ENCODE results near the gene MYH14. TPM values are rescaled to one million over a fixed set of nuclear protein-coding genes. Genes with fewer than 3 reads are reported as not detected.

MYH14 gene
- total and polyA plus RNA-seq, 9 of the 15 experiments (the other 6 are each of a cell fraction or from before 2014, with no cell fraction given), result 0.04 to 0.86 (median 0.19) TPM; not detected in 2

- peak; percentile 58; the same call in 1 of the 2 replicates for TF ChIP-seq TRIM25 (IDR thresholded peaks at IDR 0.05; ENCODE audit: borderline replicate concordance)
- TF ChIP-seq ZSCAN29 (IDR thresholded peaks at IDR 0.05), result no peak
- TF ChIP-seq ZNF24 (IDR thresholded peaks at IDR 0.05), result no peak; the same call in 1 of the 2 replicates
- TF ChIP-seq CBX8 (IDR thresholded peaks at IDR 0.05; ENCODE audit: borderline replicate concordance, extremely low read depth, low read depth, low read length, poor library complexity, severe bottlenecking), result no peak
- TF ChIP-seq ZSCAN32 (CRISPR knock-in tag; IDR thresholded peaks at IDR 0.05), result no peak
- TF ChIP-seq SMAD1 (IDR thresholded peaks at IDR 0.05; ENCODE audit: low read depth, low read length, partially characterized antibody), result no peak
- TF ChIP-seq SP2 (IDR thresholded peaks at IDR 0.05; ENCODE audit: extremely low read depth, low read depth, low read length, poor library complexity, severe bottlenecking), result no peak
- no peak for TF ChIP-seq E2F1 (CRISPR knock-in tag; IDR thresholded peaks at IDR 0.05)
- no peak for TF ChIP-seq BMI1 (IDR thresholded peaks at IDR 0.05; ENCODE audit: low read length)
- no peak for TF ChIP-seq ZNF830 (CRISPR knock-in tag; IDR thresholded peaks at IDR 0.05)
- no peak for TF ChIP-seq ZNF347 (CRISPR knock-in tag; IDR thresholded peaks at IDR 0.05; ENCODE audit: low read depth)
- TF ChIP-seq GATAD2A (IDR thresholded peaks at IDR 0.05), result no peak
- no peak for TF ChIP-seq NONO (IDR thresholded peaks at IDR 0.05; ENCODE audit: low read depth in 2 of 2, low read length in 1 of 2)
- TF ChIP-seq TCF7 (IDR thresholded peaks at IDR 0.05; ENCODE audit: borderline replicate concordance), result no peak
- no peak for TF ChIP-seq PTRF (tag; IDR thresholded peaks at IDR 0.05)
- TF ChIP-seq KLF1 (tag; IDR thresholded peaks at IDR 0.05), result no peak
- no peak for TF ChIP-seq TFE3 (CRISPR knock-in tag; IDR thresholded peaks at IDR 0.05)
- no peak for TF ChIP-seq RBM22 (IDR thresholded peaks at IDR 0.05; ENCODE audit: low read depth, low read length, poor library complexity, severe bottlenecking)
- TF ChIP-seq E2F4 (CRISPR knock-in tag; IDR thresholded peaks at IDR 0.05; ENCODE audit: low read depth), result no peak
- TF ChIP-seq DACH1 (IDR thresholded peaks at IDR 0.05; ENCODE audit: partially characterized antibody), result no peak
- peak; percentile 41; the same call in 1 of the 2 replicates for TF ChIP-seq NR2C1 (IDR thresholded peaks at IDR 0.05)
- TF ChIP-seq NR2C1 (tag; IDR thresholded peaks at IDR 0.05), result no peak
- TF ChIP-seq NCOA1 (IDR thresholded peaks at IDR 0.05; ENCODE audit: low read depth), result peak; percentile 16; the same call in 1 of the 2 replicates
Measured at GRCh38 chr19:50330365-50331078, 127.1 kb downstream of the MYH14 start (continued).

All from K562 (cell line).